Gastrocnemius medialis (tissue), 4 donors: ENCODE measurements around the gene FKBP11. TPM values are rescaled to one million over a fixed set of nuclear protein-coding genes. Genes with fewer than 3 reads are reported as not detected.
A peak's percentile ranks its signal among the peaks of the same experiment; 100 is the strongest.

Experiments used
- ATAC-seq, 2 donors: fragments of 150-250 bp; one replicate each; pipeline ENCODE4 v1.9.1; 2016
- DNase-seq, 2 donors: peaks; one replicate each; pipeline ENCODE4 v3.0.0-alpha.2; 2019
- H3K27ac ChIP-seq, 4 donors: fragments of 200-600 bp; sonication (generic); 1 replicate in 1 of 4; 2 replicates in 3 of 4; pipeline ENCODE4 v1.5.1; 2016 to 2018; ENCODE audit warnings: mild to moderate bottlenecking in 2 of 4, moderate library complexity in 1 of 4
- H3K27me3 ChIP-seq, 3 donors: fragments of 200-600 bp; sonication (generic) in 2 of 3; 1 replicate in 1 of 3; 2 replicates in 2 of 3; pipeline versions ENCODE4 v1.5.1 to v1.6.0; 2016 to 2019; ENCODE audit warnings: mild to moderate bottlenecking in 1 of 3, moderate library complexity in 1 of 3
- H3K36me3 ChIP-seq, 2 donors: fragments of 200-600 bp; sonication (generic) in 1 of 2; one replicate each; pipeline ENCODE4 v1.5.1; 2017 to 2018
- H3K4me1 ChIP-seq, 2 donors: fragments of 200-600 bp; sonication (generic) in 1 of 2; one replicate each; pipeline ENCODE4 v1.5.1; 2016 to 2017; ENCODE audit warnings: mild to moderate bottlenecking in 2 of 2
- H3K4me3 ChIP-seq, 4 donors: fragments of 200-600 bp; sonication (generic) in 3 of 4; 1 replicate in 1 of 4; 2 replicates in 3 of 4; pipeline ENCODE4 v1.5.1; 2016 to 2019; ENCODE audit warnings: mild to moderate bottlenecking in 2 of 4
- H3K9me3 ChIP-seq, 3 donors: fragments of 200-600 bp; sonication (generic) in 2 of 3; 1 replicate in 1 of 3; 2 replicates in 2 of 3; pipeline ENCODE4 v1.5.1; 2016 to 2019
- POLR2A ChIP-seq, 2 donors: fragments of 450-650 bp; IDR thresholded peaks; one replicate each; pipeline ENCODE4 v1.6.1; 2017; ENCODE audit warnings: antibody characterized with exemption in 2 of 2, mild to moderate bottlenecking in 2 of 2, moderate library complexity in 2 of 2
- in situ Hi-C, 4 donors: fragments of 200-750 bp; cut with MboI; loops; one replicate each; pipeline versions ENCODE4 v1.15.0 to v1.8.0; 2017; ENCODE audit warnings: low sequenced_read_pairs in 4 of 4
- intact Hi-C: fragments of 100-400 bp; cut with DNase I; formaldehyde crosslinking; loops from one replicate; pipeline ENCODE4 v1.15.1; 2023; ENCODE audit warnings: low total_unique reads
- total RNA-seq, 4 donors: library from RNA; depleted of rRNA; stranded (reverse); fragments of >200 nt; gene quantifications; one replicate each; pipeline versions ENCODE4 v1.1.0 to v1.2.3, GENCODE V29; 2016
- TF ChIP-seq, protein P1 (sequence below), 5 experiments: fragments of 450-650 bp in 3 of 5; fragments of 200-600 bp in 2 of 5; sonication (generic) in 2 of 5; IDR thresholded peaks in 4 of 5; conservative IDR thresholded peaks in 1 of 5; 1 replicate in 4 of 5; 2 replicates in 1 of 5; pipeline ENCODE4 v1.5.1; 2016 to 2019; ENCODE audit warnings: antibody characterized with exemption in 5 of 5, mild to moderate bottlenecking in 3 of 5, moderate library complexity in 3 of 5

Gene FKBP11
- total RNA-seq, 4 donors from 2014 or later: 2.1 to 3.9 (median 3.0) TPM; not detected in 1

DNA sequence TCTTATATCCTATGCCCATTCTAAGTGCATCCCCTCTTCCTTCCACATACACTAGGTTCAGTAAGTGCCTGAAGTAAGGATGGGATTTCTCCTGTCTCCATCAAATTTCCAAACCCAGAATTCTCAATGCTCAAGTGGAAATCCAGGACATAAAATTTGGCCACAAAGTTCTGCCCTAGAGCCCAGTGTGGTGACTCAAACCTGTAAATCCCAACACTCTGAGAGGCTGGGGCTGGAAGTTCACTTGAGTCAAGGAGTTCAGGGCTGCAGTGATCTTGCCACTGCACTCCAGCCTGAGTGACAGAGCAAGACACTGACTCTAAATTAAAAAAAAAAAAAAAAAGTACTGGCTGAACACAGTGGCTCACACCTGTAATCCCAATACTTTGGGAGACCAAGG, 36.5 kb upstream of the FKBP11 start:
- intact Hi-C loops: no loop called here
- Histone ChIP-seq H3K4me1 (peaks cover 5 to 7% of the 10 kb centered on the region in 2 donors), H3K9me3 (no peaks in the 10 kb centered on the region), H3K36me3 (no peaks in the 10 kb centered on the region), H3K27me3 (peaks cover 0 to 5% (median 4%) of the 10 kb centered on the region in 3 donors), H3K4me3 (no peak overlapping the region), H3K27ac (no peak overlapping the region)
- DNase-seq: no peak
- in situ Hi-C loops: no loop called here
- ATAC-seq: no peak
- TF ChIP-seq POLR2A (IDR thresholded peaks at IDR 0.05): no peak
- TF ChIP-seq, protein P1, sequence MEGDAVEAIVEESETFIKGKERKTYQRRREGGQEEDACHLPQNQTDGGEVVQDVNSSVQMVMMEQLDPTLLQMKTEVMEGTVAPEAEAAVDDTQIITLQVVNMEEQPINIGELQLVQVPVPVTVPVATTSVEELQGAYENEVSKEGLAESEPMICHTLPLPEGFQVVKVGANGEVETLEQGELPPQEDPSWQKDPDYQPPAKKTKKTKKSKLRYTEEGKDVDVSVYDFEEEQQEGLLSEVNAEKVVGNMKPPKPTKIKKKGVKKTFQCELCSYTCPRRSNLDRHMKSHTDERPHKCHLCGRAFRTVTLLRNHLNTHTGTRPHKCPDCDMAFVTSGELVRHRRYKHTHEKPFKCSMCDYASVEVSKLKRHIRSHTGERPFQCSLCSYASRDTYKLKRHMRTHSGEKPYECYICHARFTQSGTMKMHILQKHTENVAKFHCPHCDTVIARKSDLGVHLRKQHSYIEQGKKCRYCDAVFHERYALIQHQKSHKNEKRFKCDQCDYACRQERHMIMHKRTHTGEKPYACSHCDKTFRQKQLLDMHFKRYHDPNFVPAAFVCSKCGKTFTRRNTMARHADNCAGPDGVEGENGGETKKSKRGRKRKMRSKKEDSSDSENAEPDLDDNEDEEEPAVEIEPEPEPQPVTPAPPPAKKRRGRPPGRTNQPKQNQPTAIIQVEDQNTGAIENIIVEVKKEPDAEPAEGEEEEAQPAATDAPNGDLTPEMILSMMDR (IDR thresholded peaks at IDR 0.05 in 4 of 5, conservative IDR thresholded peaks at IDR 0.05 in 1 of 5): no peak

DNA sequence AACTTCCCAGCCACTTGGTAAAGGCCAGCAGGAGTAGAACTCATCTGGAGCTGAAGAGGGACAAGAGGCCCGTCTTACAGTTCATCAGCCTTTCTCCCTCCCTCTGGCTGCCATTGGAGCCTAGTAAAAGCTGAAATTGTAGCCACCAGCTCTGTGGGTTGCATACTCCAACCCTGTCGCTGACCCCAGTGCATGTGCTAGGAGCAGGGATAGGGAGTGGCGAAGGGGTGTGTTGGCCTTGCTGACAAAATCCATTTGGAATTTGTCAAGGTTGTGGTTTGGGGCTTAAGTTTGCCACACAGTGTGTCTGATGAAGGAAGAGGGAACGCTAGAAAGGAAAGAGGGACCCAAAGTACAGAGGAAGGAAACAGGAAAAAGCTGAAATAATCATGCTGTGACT, 36.0 kb upstream of the FKBP11 start:
- H3K27ac ChIP-seq: no peak overlapping the region
- intact Hi-C loops: no loop called here

DNA sequence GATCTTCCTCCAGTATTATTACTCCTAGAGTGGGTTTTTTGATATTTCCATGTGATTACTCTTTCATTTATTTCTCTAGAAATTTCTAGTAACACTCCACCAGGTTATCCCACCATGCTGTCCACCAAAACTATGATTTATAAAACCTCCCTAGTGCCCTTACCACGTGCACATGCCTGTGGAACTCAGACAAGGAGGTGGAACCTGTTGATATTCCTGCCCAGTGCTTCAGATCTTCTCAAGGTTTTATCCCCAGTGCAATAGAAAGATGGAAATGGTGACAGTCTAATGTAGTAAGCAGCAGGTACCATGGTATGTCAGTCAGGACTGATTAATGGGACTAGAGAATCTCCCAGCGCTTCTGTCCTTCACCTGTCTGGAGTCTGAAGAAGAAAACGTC, 35.5 kb upstream of the FKBP11 start:
- in situ Hi-C loops (no loop called here), intact Hi-C loops (no loop called here)
- peaks cover 0 to 5% (median 4%) of the 10 kb centered on the region in 3 donors for H3K27me3 ChIP-seq
- DNase-seq (no peak), ATAC-seq (no peak)
- peaks cover 14 to 15% of the 10 kb centered on the region in 2 donors for H3K4me1 ChIP-seq
- H3K36me3 ChIP-seq: no peaks in the 10 kb centered on the region
- H3K9me3 ChIP-seq: no peaks in the 10 kb centered on the region
- no peak overlapping the region for H3K27ac ChIP-seq
- TF ChIP-seq, protein P1 (IDR thresholded peaks at IDR 0.05 in 4 of 5, conservative IDR thresholded peaks at IDR 0.05 in 1 of 5): no peak
- no peak for TF ChIP-seq POLR2A (IDR thresholded peaks at IDR 0.05)
- H3K4me3 ChIP-seq: no peak overlapping the region

More for the DNA sequence above, 36.0 kb upstream of the FKBP11 start:
- TF ChIP-seq, protein P1 (IDR thresholded peaks at IDR 0.05 in 4 of 5, conservative IDR thresholded peaks at IDR 0.05 in 1 of 5): no peak
- no peak for TF ChIP-seq POLR2A (IDR thresholded peaks at IDR 0.05)
- no peaks in the 10 kb centered on the region for H3K36me3 ChIP-seq
- in situ Hi-C loops: no loop called here
- no peak for DNase-seq
- H3K27me3 ChIP-seq: peaks cover 0 to 5% (median 4%) of the 10 kb centered on the region in 3 donors
- no peak overlapping the region for H3K4me3 ChIP-seq
- H3K4me1 ChIP-seq: peaks cover 9 to 10% of the 10 kb centered on the region in 2 donors
- ATAC-seq: no peak
- no peaks in the 10 kb centered on the region for H3K9me3 ChIP-seq

DNA sequence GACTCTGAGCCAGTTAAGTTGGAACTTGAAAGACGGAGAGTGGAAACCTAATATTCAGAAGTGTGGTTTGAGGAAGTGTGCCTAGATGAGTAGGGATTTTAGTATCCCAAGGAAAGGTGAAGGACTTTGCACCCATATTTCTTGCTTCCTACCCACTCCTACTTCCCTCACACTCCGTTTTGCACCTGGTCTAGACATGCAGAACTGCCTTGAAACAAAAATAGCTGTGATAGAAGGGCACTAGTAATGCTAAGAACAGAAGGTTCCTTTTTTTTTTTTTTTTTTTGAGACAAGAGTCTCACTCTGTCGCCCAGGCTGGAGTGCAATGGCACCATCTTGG, 32.7 kb upstream of the FKBP11 start:
- peaks cover 0 to 5% (median 4%) of the 10 kb centered on the region in 3 donors for H3K27me3 ChIP-seq
- peak overlapping the region in 1 of 4 donors; percentile 81 for H3K27ac ChIP-seq
- peak overlapping the region; percentile 86 to 100 (median 88) for H3K4me3 ChIP-seq
- no peaks in the 10 kb centered on the region for H3K9me3 ChIP-seq
- peaks cover 15 to 16% of the 10 kb centered on the region in 2 donors for H3K4me1 ChIP-seq
- ATAC-seq: no peak
- intact Hi-C loops: no loop called here
- in situ Hi-C loops: no loop called here
- H3K36me3 ChIP-seq: no peaks in the 10 kb centered on the region
- TF ChIP-seq, protein P1 (IDR thresholded peaks at IDR 0.05 in 4 of 5, conservative IDR thresholded peaks at IDR 0.05 in 1 of 5): no peak
- TF ChIP-seq POLR2A (IDR thresholded peaks at IDR 0.05): no peak
- DNase-seq: no peak
